ENCODE data around the gene HIP1R. TPM values are rescaled to one million over a fixed set of nuclear protein-coding genes. Genes with fewer than 3 reads are reported as not detected.
A peak's percentile ranks its signal among the peaks of the same experiment; 100 is the strongest.

Gene HIP1R
- total RNA-seq, 4 donors from 2014 or later: 50.2 to 92.7 (median 56.2) TPM

DNA sequence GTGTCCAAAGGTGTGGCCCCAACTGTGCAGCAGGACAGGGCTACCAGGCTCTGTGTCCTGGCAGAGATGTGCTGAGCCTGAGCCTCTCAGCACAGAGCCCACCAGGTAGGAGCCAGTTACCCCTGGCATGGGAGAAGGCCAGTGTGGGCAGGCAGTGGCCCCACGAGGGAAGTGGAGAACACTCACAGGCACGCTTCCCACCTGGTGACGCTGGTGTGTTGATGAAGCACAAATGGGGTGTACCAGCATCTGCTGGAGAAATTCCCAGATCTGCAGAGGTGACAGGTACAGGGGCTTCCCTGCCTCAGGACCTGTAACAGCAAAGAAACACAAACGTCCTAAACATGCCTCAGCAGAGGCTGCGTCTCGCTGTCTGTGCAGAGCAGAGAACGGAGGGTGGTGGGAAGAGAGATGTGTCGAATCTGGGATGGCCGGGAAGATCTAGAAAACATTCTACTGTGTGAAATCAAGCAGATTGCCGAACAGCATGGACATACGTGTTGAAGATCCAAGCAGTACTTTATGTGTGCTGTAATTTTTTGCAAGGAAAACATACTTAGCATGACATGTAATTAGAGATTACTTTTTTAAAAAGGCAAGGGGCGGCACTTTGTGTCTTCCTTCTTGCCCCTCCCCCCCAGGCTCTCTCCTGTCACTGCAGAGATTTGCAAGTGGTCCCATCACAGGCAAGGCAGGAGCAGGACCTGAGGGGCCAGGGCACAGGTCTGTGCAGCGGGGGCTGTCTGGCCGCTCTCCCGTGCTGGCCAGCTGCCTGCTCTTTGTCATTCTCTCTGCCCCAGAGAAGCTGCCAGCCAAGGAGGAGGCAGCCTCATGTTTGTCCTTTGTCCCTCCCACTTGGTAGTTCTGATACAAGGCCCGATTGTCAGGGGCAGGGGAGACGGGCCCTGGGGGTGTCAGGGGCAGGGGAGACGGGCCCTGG lies 17.3 kb downstream of the HIP1R start:
- H3K4me3 ChIP-seq (replicated peaks in 1 of 3): no peak overlapping the region
- TF ChIP-seq POLR2A (IDR thresholded peaks at IDR 0.05): no peak
- TF ChIP-seq, protein P1, sequence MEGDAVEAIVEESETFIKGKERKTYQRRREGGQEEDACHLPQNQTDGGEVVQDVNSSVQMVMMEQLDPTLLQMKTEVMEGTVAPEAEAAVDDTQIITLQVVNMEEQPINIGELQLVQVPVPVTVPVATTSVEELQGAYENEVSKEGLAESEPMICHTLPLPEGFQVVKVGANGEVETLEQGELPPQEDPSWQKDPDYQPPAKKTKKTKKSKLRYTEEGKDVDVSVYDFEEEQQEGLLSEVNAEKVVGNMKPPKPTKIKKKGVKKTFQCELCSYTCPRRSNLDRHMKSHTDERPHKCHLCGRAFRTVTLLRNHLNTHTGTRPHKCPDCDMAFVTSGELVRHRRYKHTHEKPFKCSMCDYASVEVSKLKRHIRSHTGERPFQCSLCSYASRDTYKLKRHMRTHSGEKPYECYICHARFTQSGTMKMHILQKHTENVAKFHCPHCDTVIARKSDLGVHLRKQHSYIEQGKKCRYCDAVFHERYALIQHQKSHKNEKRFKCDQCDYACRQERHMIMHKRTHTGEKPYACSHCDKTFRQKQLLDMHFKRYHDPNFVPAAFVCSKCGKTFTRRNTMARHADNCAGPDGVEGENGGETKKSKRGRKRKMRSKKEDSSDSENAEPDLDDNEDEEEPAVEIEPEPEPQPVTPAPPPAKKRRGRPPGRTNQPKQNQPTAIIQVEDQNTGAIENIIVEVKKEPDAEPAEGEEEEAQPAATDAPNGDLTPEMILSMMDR (IDR thresholded peaks at IDR 0.05): no peak
- no peaks in the 10 kb centered on the region for H3K9me3 ChIP-seq
- intact Hi-C loops (cut with DNase I): no loop called here
- H3K27me3 ChIP-seq: no peaks in the 10 kb centered on the region
- H3K4me1 ChIP-seq: peaks cover 32 to 46% of the 10 kb centered on the region in 2 donors
- DNase-seq: peak; percentile 75 to 81
- WGBS, 2 donors: 37 to 53% methylated on average over 14 to 15 of the region's 18 CpGs
- peak overlapping the region; percentile 81 to 88 (median 88) for H3K27ac ChIP-seq
- H3K36me3 ChIP-seq: peaks cover 0 to 19% of the 10 kb centered on the region in 2 donors

DNA sequence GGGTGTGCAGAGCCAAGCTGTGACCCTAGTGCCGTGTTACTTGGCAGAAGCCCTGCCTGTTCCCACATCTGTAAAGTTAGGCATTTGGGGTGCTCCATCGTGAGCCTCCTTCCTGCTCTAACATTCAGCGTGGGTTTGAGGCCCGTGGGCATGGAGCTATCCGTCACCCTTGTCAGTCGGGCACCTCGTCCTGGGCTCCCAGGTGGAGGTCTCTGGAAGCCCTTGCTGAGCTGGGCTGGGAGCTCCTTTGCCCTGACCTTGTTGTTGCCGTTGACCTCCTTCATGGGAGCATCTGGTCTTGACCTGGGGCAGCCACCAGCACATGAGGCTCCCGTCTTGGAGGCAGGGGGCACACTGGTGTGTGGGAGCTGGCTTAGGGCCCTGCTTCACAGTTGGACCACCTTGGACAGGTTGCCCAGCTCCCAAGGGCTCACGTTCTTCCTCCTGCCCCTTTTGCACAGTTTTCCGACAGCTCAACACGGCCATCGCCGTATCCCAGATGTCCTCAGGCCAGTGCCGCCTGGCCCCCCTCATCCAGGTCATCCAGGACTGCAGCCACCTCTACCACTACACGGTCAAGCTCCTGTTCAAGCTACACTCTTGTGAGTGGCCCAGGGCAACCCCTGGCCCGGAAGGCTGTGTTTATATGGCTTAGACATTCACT lies 18.5 kb downstream of the HIP1R start:
- no peak overlapping the region for H3K4me3 ChIP-seq (replicated peaks in 1 of 3)
- H3K36me3 ChIP-seq: peaks cover 0 to 19% of the 10 kb centered on the region in 2 donors
- WGBS, 2 donors: 89 to 92% methylated on average over 14 to 16 of the region's 17 CpGs
- intact Hi-C loops (cut with DNase I): no loop called here
- TF ChIP-seq, protein P1 (IDR thresholded peaks at IDR 0.05): no peak
- no peak for TF ChIP-seq POLR2A (IDR thresholded peaks at IDR 0.05)
- no peaks in the 10 kb centered on the region for H3K9me3 ChIP-seq
- H3K27me3 ChIP-seq: no peaks in the 10 kb centered on the region
- no peak for DNase-seq
- peak overlapping the region in 2 of 3 donors; percentile 38 to 88 for H3K27ac ChIP-seq
- peaks cover 32 to 46% of the 10 kb centered on the region in 2 donors for H3K4me1 ChIP-seq

DNA sequence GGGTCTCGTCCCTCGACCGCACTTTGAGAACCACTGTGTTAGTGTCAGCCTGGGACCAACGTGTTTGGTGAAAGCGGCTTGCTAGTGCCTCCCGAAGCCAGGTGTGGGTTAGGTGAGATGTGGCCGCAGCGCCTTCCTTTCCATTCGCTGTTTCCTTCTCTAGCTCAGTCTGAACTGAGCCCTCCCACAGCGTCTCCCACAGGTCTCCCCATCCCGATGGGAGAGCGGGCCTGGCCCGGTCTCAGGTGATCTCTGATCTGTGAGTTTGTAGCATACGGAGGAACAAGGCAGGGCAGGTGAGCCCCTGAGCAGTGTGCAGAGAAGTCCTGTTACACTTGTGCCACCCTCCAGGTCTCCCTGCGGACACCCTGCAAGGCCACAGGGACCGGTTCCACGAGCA lies 19.3 kb downstream of the HIP1R start:
- H3K36me3 ChIP-seq: peaks cover 0 to 19% of the 10 kb centered on the region in 2 donors
- no peaks in the 10 kb centered on the region for H3K9me3 ChIP-seq
- DNase-seq: no peak
- TF ChIP-seq, protein P1 (IDR thresholded peaks at IDR 0.05): no peak
- TF ChIP-seq POLR2A (IDR thresholded peaks at IDR 0.05): no peak
- WGBS, 2 donors: 94 to 95% methylated on average over 16 to 17 of the region's 17 CpGs
- H3K4me3 ChIP-seq (replicated peaks in 1 of 3): no peak overlapping the region
- no peaks in the 10 kb centered on the region for H3K27me3 ChIP-seq
- H3K27ac ChIP-seq: no peak overlapping the region
- H3K4me1 ChIP-seq: peaks cover 25 to 39% of the 10 kb centered on the region in 2 donors
- intact Hi-C loops (cut with DNase I): no loop called here

DNA sequence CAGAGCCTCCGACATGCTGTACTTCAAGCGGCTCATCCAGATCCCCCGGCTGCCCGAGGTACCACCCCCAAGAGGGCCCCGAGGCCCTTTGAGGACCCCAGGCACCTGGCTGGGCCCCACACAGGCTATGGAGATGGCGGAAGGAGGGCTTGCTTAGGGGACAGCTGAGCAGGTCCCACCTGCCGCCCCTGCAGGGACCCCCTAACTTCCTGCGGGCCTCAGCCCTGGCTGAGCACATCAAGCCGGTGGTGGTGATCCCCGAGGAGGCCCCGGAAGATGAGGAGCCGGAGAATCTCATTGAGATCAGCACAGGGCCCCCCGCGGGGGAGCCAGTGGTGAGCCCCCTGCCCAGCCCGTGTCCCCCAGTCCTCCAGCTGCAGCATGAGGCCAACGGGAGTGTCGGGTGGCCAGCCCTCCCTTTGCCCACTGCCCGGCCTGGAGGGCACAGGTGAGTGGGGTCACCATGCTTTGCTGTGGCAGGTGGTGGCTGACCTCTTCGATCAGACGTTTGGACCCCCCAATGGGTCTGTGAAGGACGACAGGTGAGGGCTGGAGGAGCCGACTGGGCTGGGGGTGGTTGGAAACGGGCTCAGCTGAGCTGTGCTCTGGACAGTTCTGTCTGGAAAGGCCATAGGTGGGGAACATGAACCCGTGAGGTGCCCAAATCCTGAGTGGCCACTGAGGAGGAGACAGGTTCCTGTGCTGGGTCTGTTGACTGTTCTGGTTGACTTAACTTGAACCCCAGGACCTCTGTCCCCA lies 20.0 kb downstream of the HIP1R start:
- TF ChIP-seq, protein P1 (IDR thresholded peaks at IDR 0.05): no peak
- no peak for TF ChIP-seq POLR2A (IDR thresholded peaks at IDR 0.05)
- intact Hi-C loops (cut with DNase I): loop anchor here (5.0 kb wide), 1 partner anchor 63 kb away; no protein-coding TSS in a partner anchor
- H3K27me3 ChIP-seq: no peaks in the 10 kb centered on the region
- no peak overlapping the region for H3K27ac ChIP-seq
- 87 to 90% methylated on average over 11 to 24 of the region's 24 CpGs for WGBS, 2 donors
- H3K4me3 ChIP-seq (replicated peaks in 1 of 3): no peak overlapping the region
- H3K4me1 ChIP-seq: peaks cover 20 to 38% of the 10 kb centered on the region in 2 donors
- H3K9me3 ChIP-seq: no peaks in the 10 kb centered on the region
- H3K36me3 ChIP-seq: peaks cover 0 to 19% of the 10 kb centered on the region in 2 donors
- no peak for DNase-seq

Data from thyroid gland (tissue), 4 donors.